K562 (cell line): ENCODE measurements around the gene TUT7. TPM values are rescaled to one million over a fixed set of nuclear protein-coding genes. Genes with fewer than 3 reads are reported as not detected.

Experiments used
- ATAC-seq: fragments of 200-7000 bp; cut with Tn5 transposase; 3 replicates; pipeline ENCODE4 v1.9.1; 2020; ENCODE audit warnings: moderate library complexity
- BruUV-seq: library from RNA; stranded (reverse); fragments of 400-500 nt; replicated peaks from 2 replicates; lab custom pipeline; 2021; lab: Mats Ljungman, UMichigan
- CTCF ChIA-PET: fragments of 300-600 bp; formaldehyde crosslinking; extraction: SDS; loops from one replicate; lab custom pipeline; 2021; ENCODE audit warnings: low intra/inter-chr PET ratio; lab: Yijun Ruan, JAX
- POLR2A ChIA-PET: fragments of 300-600, 350-650 bp; sonication (Branson Sonifier 250); formaldehyde crosslinking; extraction: SDS; loops from one replicate; lab custom pipeline; 2021; ENCODE audit warnings: antibody characterized with exemption, inconsistent platforms; lab: Yijun Ruan, JAX
- DNase-seq, 4 experiments: peaks; one replicate each; pipeline versions ENCODE4 v3.0.0 to v3.0.0-alpha.2; 2011 to 2018; ENCODE audit warnings: low spot score in 3 of 4, mixed read lengths in 3 of 4; ENCODE audit errors: extremely low read depth in 1 of 4
- FAIRE-seq: peaks from 2 replicates; lab custom pipeline; 2011; peaks lifted over from hg19 to GRCh38; lab: Jason Lieb, UNC
- H2AFZ ChIP-seq: 2 replicates; pipeline ENCODE4 v1.6.0; 2011; ENCODE audit warnings: low read depth, low read length, control low read depth, inconsistent platforms
- H3K27ac ChIP-seq: fragments of 200-600 bp; 3 replicates; pipeline ENCODE4 v1.8.0; 2011; ENCODE audit warnings: low read depth, mild to moderate bottlenecking, control low read depth, inconsistent platforms, low read length, moderate library complexity, mixed read lengths; ENCODE audit errors: extremely low read depth
- H3K27me3 ChIP-seq, 2 experiments: fragments of 300-600 bp in 1 of 2; 2 replicates in 1 of 2; 3 replicates in 1 of 2; pipeline versions ENCODE4 v1.6.0 to v1.8.0; 2011; ENCODE audit warnings: inconsistent platforms in 2 of 2, low read length in 2 of 2, mild to moderate bottlenecking in 1 of 2, mixed read lengths in 1 of 2, moderate library complexity in 1 of 2; ENCODE audit not compliant: control insufficient read depth in 2 of 2, insufficient read depth in 2 of 2
- H3K36me3 ChIP-seq: fragments of 300-600 bp; 3 replicates; pipeline ENCODE4 v1.8.0; 2011; ENCODE audit warnings: mild to moderate bottlenecking, low read length, inconsistent platforms; ENCODE audit not compliant: control insufficient read depth, insufficient read depth
- H3K4me1 ChIP-seq, 2 experiments: fragments of 200-600 bp in 1 of 2; replicated peaks in 1 of 2; 2 replicates in 1 of 2; 3 replicates in 1 of 2; pipeline versions ENCODE4 v1.5.1 to v1.8.0; 2011; ENCODE audit warnings: inconsistent platforms in 2 of 2, low read length in 2 of 2, mild to moderate bottlenecking in 1 of 2, mixed read lengths in 1 of 2, moderate library complexity in 1 of 2; ENCODE audit not compliant: control insufficient read depth in 2 of 2, insufficient read depth in 2 of 2
- H3K4me2 ChIP-seq: 2 replicates; pipeline ENCODE4 v1.6.1; 2011; ENCODE audit warnings: low read length, control low read depth, inconsistent platforms, mixed read lengths; ENCODE audit not compliant: insufficient read depth
- H3K4me3 ChIP-seq: fragments of 200-600 bp; sonication (generic), shearing (Covaris generic); 2 replicates; pipeline ENCODE4 v1.5.1; 2016; ENCODE audit warnings: control low read depth, inconsistent platforms
- H3K79me2 ChIP-seq: fragments of 200-600 bp; 3 replicates; pipeline ENCODE4 v1.8.0; 2011; ENCODE audit warnings: low read length, inconsistent platforms; ENCODE audit not compliant: control insufficient read depth, insufficient read depth
- H3K9ac ChIP-seq, 2 experiments: 2 replicates each; pipeline versions ENCODE4 v1.6.0 to v1.6.1; 2011; ENCODE audit warnings: low read depth in 2 of 2, low read length in 2 of 2, control low read depth in 1 of 2, inconsistent platforms in 1 of 2, mild to moderate bottlenecking in 1 of 2, mixed read lengths in 1 of 2; ENCODE audit not compliant: insufficient read depth in 1 of 2
- H3K9me1 ChIP-seq: one replicate; pipeline ENCODE4 v1.6.0; 2011; ENCODE audit warnings: inconsistent platforms, mild to moderate bottlenecking, low read length, moderate library complexity; ENCODE audit not compliant: control insufficient read depth, insufficient read depth
- H3K9me3 ChIP-seq: replicated peaks from 2 replicates; pipeline ENCODE4 v1.5.1; 2011; ENCODE audit warnings: low read depth, low read length, inconsistent platforms; ENCODE audit not compliant: control insufficient read depth, insufficient read depth
- H4K20me1 ChIP-seq: replicated peaks from 2 replicates; pipeline ENCODE4 v1.6.1; 2011; ENCODE audit warnings: low read length, inconsistent platforms, mixed read lengths; ENCODE audit not compliant: control insufficient read depth, insufficient read depth
- MEIS2 ChIP-seq: fragments of 450-650 bp; IDR thresholded peaks from 2 replicates; pipeline ENCODE4 v1.6.1; 2014; ENCODE audit warnings: mild to moderate bottlenecking; ENCODE audit not compliant: partially characterized antibody
- MYNN ChIP-seq, 2 experiments: sonication (generic); formaldehyde crosslinking in 1 of 2; IDR thresholded peaks; 2 replicates each; pipeline versions ENCODE4 v1.5.0 to v1.6.1; 2016 to 2020; ENCODE audit warnings: antibody characterized with exemption in 1 of 2, missing genetic modification reagents in 1 of 2
- PBX2 ChIP-seq, 2 experiments: IDR thresholded peaks in 1 of 2; conservative IDR thresholded peaks in 1 of 2; 2 replicates each; pipeline ENCODE4 v1.6.1; 2016; ENCODE audit warnings: low read depth in 2 of 2, mild to moderate bottlenecking in 1 of 2, missing compliant biosample characterization in 1 of 2, missing genetic modification characterization in 1 of 2, moderate library complexity in 1 of 2
- STAT5A ChIP-seq: IDR thresholded peaks from 2 replicates; pipeline ENCODE4 v1.6.1; 2012; ENCODE audit warnings: low read length, inconsistent platforms, borderline replicate concordance
- TFE3 ChIP-seq: fragments of 450-650 bp; formaldehyde crosslinking; IDR thresholded peaks from 2 replicates; pipeline ENCODE4 v1.4.0; 2020; ENCODE audit warnings: mild to moderate bottlenecking, mixed read lengths
- ZNF444 ChIP-seq: fragments of 250-450 bp; sonication (Bioruptor Pico); IDR thresholded peaks from 2 replicates; pipeline ENCODE4 v1.4.0; 2020; ENCODE audit warnings: mild to moderate bottlenecking, moderate library complexity
- WGBS: fragments of 100-300 bp; shearing (Covaris generic); methylation state at CpG from one replicate; pipeline ENCODE4 v1.1.6; 2016; ENCODE audit warnings: low coverage, mixed read lengths; ENCODE audit not compliant: insufficient coverage; ENCODE audit errors: missing lambda C conversion rate; 5-methylcytosine and 5-hydroxymethylcytosine counted together
- in situ Hi-C: fragments of 300-500 bp; cut with MboI; formaldehyde crosslinking; loops from 4 replicates; pipeline ENCODE4 v1.15.0; 2018; ENCODE audit warnings: inconsistent platforms, mixed read lengths
- intact Hi-C: fragments of 100-400 bp; cut with micrococcal nuclease; formaldehyde crosslinking; loops from 2 replicates; pipeline ENCODE4 v1.14.2; 2022
- polyA plus RNA-seq, 8 experiments: library from polyadenylated mRNA; depleted of rRNA in 4 of 8; stranded (reverse) in 5 of 8; unstranded in 3 of 8; fragments of >200 nt; fragmentation: Nextera tagmentation in 2 of 8; fragmentation: Illumina TruSeq in 1 of 8; extraction: Ambion mirVana in 2 of 8; extraction: Trizol in 1 of 8; gene quantifications; 2 replicates each; pipeline versions ENCODE4 v1.2.1 to v1.2.3, GENCODE V29; 2011 to 2014; ENCODE audit warnings: inconsistent platforms in 1 of 8, missing spikeins in 1 of 8
- total RNA-seq, 7 experiments: library from RNA; depleted of rRNA in 6 of 7; stranded (reverse); fragments of >200 nt in 6 of 7; fragmentation: Illumina TruSeq in 2 of 7; extraction: Trizol in 2 of 7; gene quantifications; 2 replicates each; pipeline versions ENCODE4 v1.2.1 to v1.2.3, GENCODE V29; 2011 to 2021; ENCODE audit warnings: low replicate concordance in 1 of 7
- TF ChIP-seq, protein P1 (sequence below): fragments of 450-650 bp; IDR thresholded peaks from 2 replicates; pipeline ENCODE4 v1.6.1; 2017; ENCODE audit warnings: antibody characterized with exemption, mild to moderate bottlenecking
- TF ChIP-seq, protein P2 (sequence below): fragments of 250-450 bp; sonication (Bioruptor Pico); IDR thresholded peaks from 2 replicates; pipeline ENCODE4 v1.4.0; 2020

The TUT7 gene
- total and polyA plus RNA-seq, 9 of the 15 experiments (the other 6 are each of a cell fraction or from before 2014, with no cell fraction given) = 5.9 to 26.9 (median 15.2) TPM

- TF ChIP-seq MYNN (IDR thresholded peaks at IDR 0.05) (peak; percentile 60; the same call in 1 of the 2 replicates), MYNN (CRISPR knock-in tag; IDR thresholded peaks at IDR 0.05) (no peak)
These were observed 67.9 kb downstream of the TUT7 start (continued) for GRCh38 chr9:86286278-86286677.

DNA sequence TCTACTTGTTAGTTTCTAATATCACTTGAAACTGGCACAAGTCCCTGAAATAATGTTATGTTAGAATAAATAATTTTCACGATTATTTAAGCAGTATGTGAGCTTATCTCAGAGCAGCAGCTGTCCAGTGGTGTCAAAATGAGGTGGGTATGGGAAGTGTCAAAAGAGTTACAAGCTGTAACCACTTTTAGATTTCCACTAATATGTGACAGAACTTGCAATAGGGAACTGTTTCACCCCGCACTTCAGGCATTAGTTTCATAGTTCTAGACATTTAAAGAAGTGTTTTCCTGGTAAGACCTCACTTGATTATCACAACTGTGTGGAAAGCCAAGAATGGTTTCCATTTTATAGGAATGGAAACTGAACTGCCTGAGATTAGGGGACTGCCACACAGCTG is 68.9 kb downstream of the TUT7 start:
- FAIRE-seq = peak; percentile 67
- Histone ChIP-seq H3K9ac (peak overlapping the region in 1 of 2 experiments; percentile 51; a peak in 2 of 4 replicates), H2AFZ (0 out of 2 replicates have a peak overlapping the region, but pooled peaks have one; percentile 64), H3K4me2 (peak overlapping the region; percentile 50), H3K27me3 (no peaks in the 10 kb centered on the region), H3K9me3 (no peaks in the 10 kb centered on the region), H3K36me3 (peaks cover 8% of the 10 kb centered on the region; the same call in 1 of the 3 replicates), H3K9me1 (no peaks in the 10 kb centered on the region), H3K79me2 (peaks cover 17% of the 10 kb centered on the region), H3K4me3 (no peak overlapping the region), H4K20me1 (no peaks in the 10 kb centered on the region), H3K4me1 (peaks cover 15 to 31% of the 10 kb centered on the region in 2 experiments; a peak in 4 of 5 replicates), H3K27ac (peak overlapping the region; percentile 84)
- no TSS peak for BruUV-seq
- in situ Hi-C loops = no loop called here
- DNase-seq = peak in 2 of 4 experiments; percentile 10 to 61
- ChIA-PET CTCF (no interaction called here), POLR2A (interaction anchor here (0.6 kb wide), 1 partner anchor 467 kb away, joined by 3 read pairs; no protein-coding TSS in a partner anchor)
- no peak for ATAC-seq
- WGBS = 0% methylated on average over 2 of the region's 2 CpGs
- intact Hi-C loops = loop anchor here (5.0 kb wide), 1 partner anchor 127 kb away; no protein-coding TSS in a partner anchor
- TF ChIP-seq TFE3 (CRISPR knock-in tag) (no peak), STAT5A (peak; percentile 50; the same call in 1 of the 2 replicates), MEIS2 (peak; percentile 93), PBX2 (CRISPR knock-in tag; IDR thresholded peaks at IDR 0.05; ENCODE audit: low read depth) (no peak), PBX2 (tag; conservative IDR thresholded peaks at IDR 0.05; ENCODE audit: low read depth) (peak; percentile 72), ZNF444 (CRISPR knock-in tag) (no peak)
- TF ChIP-seq, protein P1, sequence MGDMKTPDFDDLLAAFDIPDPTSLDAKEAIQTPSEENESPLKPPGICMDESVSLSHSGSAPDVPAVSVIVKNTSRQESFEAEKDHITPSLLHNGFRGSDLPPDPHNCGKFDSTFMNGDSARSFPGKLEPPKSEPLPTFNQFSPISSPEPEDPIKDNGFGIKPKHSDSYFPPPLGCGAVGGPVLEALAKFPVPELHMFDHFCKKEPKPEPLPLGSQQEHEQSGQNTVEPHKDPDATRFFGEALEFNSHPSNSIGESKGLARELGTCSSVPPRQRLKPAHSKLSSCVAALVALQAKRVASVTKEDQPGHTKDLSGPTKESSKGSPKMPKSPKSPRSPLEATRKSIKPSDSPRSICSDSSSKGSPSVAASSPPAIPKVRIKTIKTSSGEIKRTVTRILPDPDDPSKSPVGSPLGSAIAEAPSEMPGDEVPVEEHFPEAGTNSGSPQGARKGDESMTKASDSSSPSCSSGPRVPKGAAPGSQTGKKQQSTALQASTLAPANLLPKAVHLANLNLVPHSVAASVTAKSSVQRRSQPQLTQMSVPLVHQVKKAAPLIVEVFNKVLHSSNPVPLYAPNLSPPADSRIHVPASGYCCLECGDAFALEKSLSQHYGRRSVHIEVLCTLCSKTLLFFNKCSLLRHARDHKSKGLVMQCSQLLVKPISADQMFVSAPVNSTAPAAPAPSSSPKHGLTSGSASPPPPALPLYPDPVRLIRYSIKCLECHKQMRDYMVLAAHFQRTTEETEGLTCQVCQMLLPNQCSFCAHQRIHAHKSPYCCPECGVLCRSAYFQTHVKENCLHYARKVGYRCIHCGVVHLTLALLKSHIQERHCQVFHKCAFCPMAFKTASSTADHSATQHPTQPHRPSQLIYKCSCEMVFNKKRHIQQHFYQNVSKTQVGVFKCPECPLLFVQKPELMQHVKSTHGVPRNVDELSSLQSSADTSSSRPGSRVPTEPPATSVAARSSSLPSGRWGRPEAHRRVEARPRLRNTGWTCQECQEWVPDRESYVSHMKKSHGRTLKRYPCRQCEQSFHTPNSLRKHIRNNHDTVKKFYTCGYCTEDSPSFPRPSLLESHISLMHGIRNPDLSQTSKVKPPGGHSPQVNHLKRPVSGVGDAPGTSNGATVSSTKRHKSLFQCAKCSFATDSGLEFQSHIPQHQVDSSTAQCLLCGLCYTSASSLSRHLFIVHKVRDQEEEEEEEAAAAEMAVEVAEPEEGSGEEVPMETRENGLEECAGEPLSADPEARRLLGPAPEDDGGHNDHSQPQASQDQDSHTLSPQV = 0 out of 2 replicates have a peak, but pooled peaks have one; percentile 45
- TF ChIP-seq, protein P2, sequence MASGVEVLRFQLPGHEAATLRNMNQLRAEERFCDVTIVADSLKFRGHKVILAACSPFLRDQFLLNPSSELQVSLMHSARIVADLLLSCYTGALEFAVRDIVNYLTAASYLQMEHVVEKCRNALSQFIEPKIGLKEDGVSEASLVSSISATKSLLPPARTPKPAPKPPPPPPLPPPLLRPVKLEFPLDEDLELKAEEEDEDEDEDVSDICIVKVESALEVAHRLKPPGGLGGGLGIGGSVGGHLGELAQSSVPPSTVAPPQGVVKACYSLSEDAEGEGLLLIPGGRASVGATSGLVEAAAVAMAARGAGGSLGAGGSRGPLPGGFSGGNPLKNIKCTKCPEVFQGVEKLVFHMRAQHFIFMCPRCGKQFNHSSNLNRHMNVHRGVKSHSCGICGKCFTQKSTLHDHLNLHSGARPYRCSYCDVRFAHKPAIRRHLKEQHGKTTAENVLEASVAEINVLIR (CRISPR knock-in tag) = no peak
